AG09309 (cell line): Measurements from ENCODE around the gene HDGFL3.

Experiments
- DNase-seq: peaks from one replicate; pipeline ENCODE4 v3.0.0-alpha.2; 2010; ENCODE audit warnings: low read depth
- H3K4me3 ChIP-seq: 2 replicates; pipeline ENCODE4 v1.5.1; 2011; ENCODE audit warnings: mild to moderate bottlenecking, low read depth, low read length, moderate library complexity; ENCODE audit not compliant: control insufficient read depth
- TF ChIP-seq, protein P1 (sequence below): IDR thresholded peaks from 2 replicates; pipeline ENCODE4 v1.5.1; 2011; ENCODE audit warnings: mild to moderate bottlenecking, low read depth, low read length, inconsistent platforms; ENCODE audit not compliant: insufficient read depth, control insufficient read depth; ENCODE audit errors: missing control alignments

HDGFL3 gene

DNA sequence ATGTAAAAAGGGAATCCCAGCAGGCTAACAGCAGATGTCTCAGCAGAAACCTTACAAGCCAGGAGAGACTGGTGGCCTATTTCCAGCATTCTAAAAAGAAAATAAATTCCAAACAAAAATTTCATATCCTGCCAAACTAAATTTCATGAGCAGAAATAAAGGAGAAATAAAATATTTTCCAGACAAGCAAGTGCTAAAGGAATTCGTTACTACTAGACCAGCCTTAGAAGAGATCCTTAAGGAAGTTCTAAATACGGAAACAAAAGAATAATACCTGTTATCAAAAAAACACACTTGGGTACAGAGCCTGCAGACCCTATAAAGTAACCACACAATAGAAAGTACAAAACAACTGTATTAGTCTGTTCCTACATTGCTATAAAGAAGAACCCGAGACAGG is 41.4 kb downstream of the HDGFL3 start:
- DNase-seq = no peak
- no peak overlapping the region for H3K4me3 ChIP-seq
- TF ChIP-seq, protein P1, sequence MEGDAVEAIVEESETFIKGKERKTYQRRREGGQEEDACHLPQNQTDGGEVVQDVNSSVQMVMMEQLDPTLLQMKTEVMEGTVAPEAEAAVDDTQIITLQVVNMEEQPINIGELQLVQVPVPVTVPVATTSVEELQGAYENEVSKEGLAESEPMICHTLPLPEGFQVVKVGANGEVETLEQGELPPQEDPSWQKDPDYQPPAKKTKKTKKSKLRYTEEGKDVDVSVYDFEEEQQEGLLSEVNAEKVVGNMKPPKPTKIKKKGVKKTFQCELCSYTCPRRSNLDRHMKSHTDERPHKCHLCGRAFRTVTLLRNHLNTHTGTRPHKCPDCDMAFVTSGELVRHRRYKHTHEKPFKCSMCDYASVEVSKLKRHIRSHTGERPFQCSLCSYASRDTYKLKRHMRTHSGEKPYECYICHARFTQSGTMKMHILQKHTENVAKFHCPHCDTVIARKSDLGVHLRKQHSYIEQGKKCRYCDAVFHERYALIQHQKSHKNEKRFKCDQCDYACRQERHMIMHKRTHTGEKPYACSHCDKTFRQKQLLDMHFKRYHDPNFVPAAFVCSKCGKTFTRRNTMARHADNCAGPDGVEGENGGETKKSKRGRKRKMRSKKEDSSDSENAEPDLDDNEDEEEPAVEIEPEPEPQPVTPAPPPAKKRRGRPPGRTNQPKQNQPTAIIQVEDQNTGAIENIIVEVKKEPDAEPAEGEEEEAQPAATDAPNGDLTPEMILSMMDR = no peak

DNA sequence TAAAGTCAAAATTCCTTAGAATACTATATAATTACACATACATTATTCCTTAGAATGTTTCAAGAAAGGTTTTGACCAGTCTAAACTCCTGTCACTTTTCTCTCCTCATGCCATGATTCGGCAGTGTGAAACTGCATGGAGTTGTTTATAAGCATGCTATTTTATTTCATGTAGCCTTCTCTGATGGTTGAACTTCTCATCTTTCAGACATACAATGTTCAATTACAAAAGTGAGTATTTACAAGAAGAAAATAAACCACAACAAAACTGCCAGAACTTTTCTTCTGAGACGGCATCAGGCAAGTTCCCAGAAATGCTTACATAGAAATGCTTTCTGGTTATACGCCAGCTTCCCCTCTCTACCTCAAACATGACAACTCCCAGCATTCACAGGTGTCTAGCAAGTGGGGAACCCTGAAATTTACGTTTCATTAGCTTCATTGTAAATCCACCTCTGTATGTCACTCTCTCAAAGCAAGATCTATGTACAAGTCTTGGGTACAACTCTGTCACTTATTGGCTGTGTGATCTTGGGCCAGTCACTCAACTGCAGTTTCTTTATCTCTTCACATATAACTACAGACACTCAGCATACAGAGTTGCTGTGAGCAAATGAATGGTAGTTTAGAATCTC is 42.7 kb downstream of the HDGFL3 start:
- no peak overlapping the region for H3K4me3 ChIP-seq
- TF ChIP-seq, protein P1 = no peak
- DNase-seq = no peak

DNA sequence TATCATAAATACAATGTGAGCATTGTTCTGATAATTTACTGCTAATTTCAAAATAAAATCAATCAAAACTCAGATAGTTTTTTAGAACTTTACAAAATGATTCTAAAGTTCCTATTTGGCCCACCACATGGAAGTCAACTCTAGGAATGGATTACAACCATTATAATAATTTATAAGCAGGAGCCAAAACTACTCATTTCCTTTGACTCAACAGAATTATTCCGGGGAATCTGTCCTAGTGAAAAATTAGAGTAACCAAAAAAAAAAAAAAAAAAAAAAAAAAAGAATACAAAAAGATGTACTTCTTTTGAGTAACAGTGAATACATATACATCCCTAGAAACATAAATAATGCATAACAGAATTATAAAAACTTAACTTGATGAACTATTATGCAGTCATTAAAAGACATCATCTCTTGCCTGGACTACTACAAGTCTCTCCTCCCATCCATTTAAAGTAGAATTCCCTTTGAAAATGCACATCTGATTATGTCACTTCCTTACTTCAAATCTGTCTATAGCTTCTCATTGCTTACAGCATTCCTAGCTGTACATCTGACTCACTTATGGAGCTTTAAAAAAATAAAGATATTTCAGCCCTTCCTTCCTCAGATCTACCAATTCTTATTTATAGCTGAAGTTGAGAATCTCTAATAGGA is 43.4 kb downstream of the HDGFL3 start:
- no peak for DNase-seq
- TF ChIP-seq, protein P1 = no peak
- H3K4me3 ChIP-seq = no peak overlapping the region

DNA sequence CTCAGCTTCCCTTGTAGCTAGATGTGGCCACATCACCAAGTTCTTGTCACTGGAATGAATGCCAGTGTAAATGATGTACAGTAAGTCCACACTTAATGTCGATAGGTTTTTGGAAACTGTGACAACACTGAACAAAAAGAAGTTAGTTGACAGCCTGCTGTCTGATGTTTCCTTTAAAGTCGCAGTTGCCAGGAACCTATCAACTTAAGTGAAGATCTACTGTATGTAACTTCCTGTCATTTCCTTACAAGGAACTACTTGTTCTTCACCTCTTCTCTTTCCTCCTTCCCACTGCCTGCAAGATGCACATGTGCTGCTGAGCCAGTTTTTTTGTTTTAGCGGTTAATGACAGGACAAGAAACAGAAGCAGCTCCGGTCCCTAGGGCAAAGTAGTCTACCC is 44.6 kb downstream of the HDGFL3 start:
- TF ChIP-seq, protein P1 = no peak
- no peak overlapping the region for H3K4me3 ChIP-seq
- no peak for DNase-seq

DNA sequence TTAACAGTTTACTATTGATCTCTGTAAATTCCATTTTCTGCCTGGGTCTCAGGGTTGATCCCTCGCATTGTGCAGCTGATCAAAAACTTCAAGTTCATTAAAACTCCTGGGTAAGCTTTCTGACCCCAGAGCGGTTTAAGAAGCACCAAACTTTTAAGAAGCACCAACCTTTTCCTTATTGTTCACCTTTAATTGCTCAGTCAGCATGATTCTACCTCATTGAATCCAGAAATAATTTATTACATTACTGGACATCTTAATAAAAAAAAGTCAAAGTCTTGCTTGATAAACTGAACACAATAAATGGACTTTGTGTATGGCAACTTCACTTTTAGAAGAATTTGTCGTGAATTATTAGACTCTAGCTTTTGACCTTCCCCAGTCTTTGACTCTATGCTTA is 46.9 kb downstream of the HDGFL3 start:
- DNase-seq = no peak
- TF ChIP-seq, protein P1 = no peak
- H3K4me3 ChIP-seq = no peak overlapping the region

DNA sequence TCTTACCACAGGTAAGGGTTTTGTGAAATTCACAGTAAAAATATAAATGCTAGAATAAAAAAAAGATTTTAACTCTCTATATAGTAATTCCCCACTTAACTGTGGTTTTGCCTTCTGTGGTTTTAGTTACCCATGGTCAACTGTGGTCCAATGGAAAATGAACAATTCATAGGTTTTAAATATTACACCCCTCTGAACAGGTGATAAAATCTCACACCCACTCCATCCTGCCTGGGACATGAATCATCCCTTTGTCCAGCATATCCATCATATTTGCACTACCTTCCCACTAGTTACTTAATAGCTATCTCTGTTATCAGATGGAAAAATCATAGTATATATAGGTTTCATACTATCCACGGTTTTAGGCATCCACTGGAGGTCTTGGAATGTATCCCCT is 49.2 kb downstream of the HDGFL3 start:
- TF ChIP-seq, protein P1 = no peak
- no peak overlapping the region for H3K4me3 ChIP-seq
- no peak for DNase-seq
